Parathyroid adenoma (tissue), 2 donors: ENCODE measurements around the gene RCBTB2.

Source experiments
- H2AFZ ChIP-seq: fragments of 300-600 bp; sonication (generic); one replicate; pipeline ENCODE4 v1.7.0; 2017; ENCODE audit warnings: antibody characterized with exemption, mild to moderate bottlenecking
- H3K27ac ChIP-seq: fragments of 300-600 bp; sonication (generic); one replicate; pipeline ENCODE4 v1.7.0; 2017
- H3K27me3 ChIP-seq: fragments of 300-600 bp; sonication (generic); one replicate; pipeline ENCODE4 v1.7.0; 2017; ENCODE audit warnings: low read length; ENCODE audit not compliant: control insufficient read depth, insufficient read depth
- H3K36me3 ChIP-seq: fragments of 300-600 bp; sonication (generic); one replicate; pipeline ENCODE4 v1.7.0; 2017; ENCODE audit warnings: low read length; ENCODE audit not compliant: control insufficient read depth, insufficient read depth
- H3K4me1 ChIP-seq: fragments of 300-600 bp; sonication (generic); one replicate; pipeline ENCODE4 v1.7.0; 2017; ENCODE audit warnings: control low read depth
- H3K4me2 ChIP-seq: fragments of 300-600 bp; sonication (generic); one replicate; pipeline ENCODE4 v1.7.0; 2017; ENCODE audit warnings: low read length
- H3K4me3 ChIP-seq: fragments of 300-600 bp; sonication (generic); one replicate; pipeline ENCODE4 v1.7.0; 2017; ENCODE audit warnings: low read depth, low read length
- H3K79me2 ChIP-seq: fragments of 300-600 bp; sonication (generic); one replicate; pipeline ENCODE4 v1.7.0; 2017; ENCODE audit warnings: control low read depth
- H3K9ac ChIP-seq: fragments of 300-600 bp; sonication (generic); one replicate; pipeline ENCODE4 v1.7.0; 2017; ENCODE audit warnings: mild to moderate bottlenecking
- H3K9me3 ChIP-seq: fragments of 300-600 bp; sonication (generic); one replicate; pipeline ENCODE4 v1.7.0; 2017; ENCODE audit warnings: low read length; ENCODE audit not compliant: control insufficient read depth
- TF ChIP-seq, protein P1 (sequence below): fragments of 300-600 bp; sonication (generic); IDR thresholded peaks from one replicate; pipeline ENCODE4 v1.7.0; 2017; ENCODE audit warnings: antibody characterized with exemption, mild to moderate bottlenecking
- donor health status: primary hyperparathyroidism.

The RCBTB2 gene

DNA sequence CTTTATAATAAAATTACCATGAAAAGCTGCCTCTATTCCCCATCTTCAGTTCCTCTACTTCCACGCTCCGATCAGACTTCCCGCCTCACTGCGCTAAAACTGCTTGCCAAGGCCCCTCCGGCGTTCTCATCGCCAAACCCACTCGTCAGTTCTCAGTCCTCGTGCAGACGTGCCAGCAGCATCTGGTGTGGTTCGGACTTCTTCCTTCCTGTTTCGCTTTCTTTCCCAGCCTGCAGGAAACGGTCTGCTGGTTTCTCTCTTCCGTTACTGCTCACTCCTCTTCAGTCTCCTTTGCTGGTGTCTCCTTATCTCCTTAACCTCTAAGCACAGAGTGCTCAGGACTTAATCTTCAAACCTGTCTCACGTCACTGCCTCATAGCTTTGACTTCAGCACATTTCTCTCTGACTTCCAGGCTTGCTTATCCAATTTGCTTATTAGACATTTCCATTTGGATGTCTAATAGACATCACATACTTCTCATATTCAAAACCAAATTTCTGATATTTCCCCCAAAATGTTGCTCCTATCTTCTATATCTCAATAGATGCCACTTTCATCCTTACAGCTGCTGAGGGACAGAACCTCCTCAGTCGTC, 40.3 kb downstream of the RCBTB2 start:
- peak overlapping the region; percentile 49 for H3K27ac ChIP-seq
- H2AFZ ChIP-seq, result no peak overlapping the region
- H3K9ac ChIP-seq, result no peak overlapping the region
- TF ChIP-seq, protein P1, sequence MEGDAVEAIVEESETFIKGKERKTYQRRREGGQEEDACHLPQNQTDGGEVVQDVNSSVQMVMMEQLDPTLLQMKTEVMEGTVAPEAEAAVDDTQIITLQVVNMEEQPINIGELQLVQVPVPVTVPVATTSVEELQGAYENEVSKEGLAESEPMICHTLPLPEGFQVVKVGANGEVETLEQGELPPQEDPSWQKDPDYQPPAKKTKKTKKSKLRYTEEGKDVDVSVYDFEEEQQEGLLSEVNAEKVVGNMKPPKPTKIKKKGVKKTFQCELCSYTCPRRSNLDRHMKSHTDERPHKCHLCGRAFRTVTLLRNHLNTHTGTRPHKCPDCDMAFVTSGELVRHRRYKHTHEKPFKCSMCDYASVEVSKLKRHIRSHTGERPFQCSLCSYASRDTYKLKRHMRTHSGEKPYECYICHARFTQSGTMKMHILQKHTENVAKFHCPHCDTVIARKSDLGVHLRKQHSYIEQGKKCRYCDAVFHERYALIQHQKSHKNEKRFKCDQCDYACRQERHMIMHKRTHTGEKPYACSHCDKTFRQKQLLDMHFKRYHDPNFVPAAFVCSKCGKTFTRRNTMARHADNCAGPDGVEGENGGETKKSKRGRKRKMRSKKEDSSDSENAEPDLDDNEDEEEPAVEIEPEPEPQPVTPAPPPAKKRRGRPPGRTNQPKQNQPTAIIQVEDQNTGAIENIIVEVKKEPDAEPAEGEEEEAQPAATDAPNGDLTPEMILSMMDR, result no peak
- H3K27me3 ChIP-seq, result no peaks in the 10 kb centered on the region
- H3K36me3 ChIP-seq, result no peaks in the 10 kb centered on the region
- H3K4me3 ChIP-seq, result no peak overlapping the region
- no peaks in the 10 kb centered on the region for H3K79me2 ChIP-seq
- H3K9me3 ChIP-seq, result no peaks in the 10 kb centered on the region
- no peaks in the 10 kb centered on the region for H3K4me1 ChIP-seq
- no peak overlapping the region for H3K4me2 ChIP-seq

DNA sequence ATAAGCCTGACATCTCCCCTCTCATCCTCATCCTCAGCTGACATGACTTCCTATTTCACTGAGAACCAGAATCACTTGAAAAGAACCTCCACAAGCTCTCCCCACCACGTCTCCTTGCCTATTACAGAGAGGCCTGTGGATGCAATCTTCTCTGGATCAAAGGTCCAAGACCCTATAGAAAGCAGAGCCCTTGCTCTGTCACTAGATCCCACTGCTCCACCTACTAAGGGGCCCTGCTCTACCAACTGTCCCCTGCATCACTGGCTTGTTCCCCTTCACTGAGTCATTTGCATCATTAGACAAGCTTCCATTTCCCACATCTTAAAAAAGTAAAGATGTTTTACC, 40.8 kb downstream of the RCBTB2 start:
- Histone ChIP-seq H3K4me2 (no peak overlapping the region), H3K79me2 (no peaks in the 10 kb centered on the region), H3K27ac (peak overlapping the region; percentile 47), H2AFZ (no peak overlapping the region), H3K4me1 (no peaks in the 10 kb centered on the region), H3K9me3 (no peaks in the 10 kb centered on the region), H3K4me3 (no peak overlapping the region), H3K36me3 (no peaks in the 10 kb centered on the region), H3K27me3 (no peaks in the 10 kb centered on the region), H3K9ac (no peak overlapping the region)
- TF ChIP-seq, protein P1, result no peak

DNA sequence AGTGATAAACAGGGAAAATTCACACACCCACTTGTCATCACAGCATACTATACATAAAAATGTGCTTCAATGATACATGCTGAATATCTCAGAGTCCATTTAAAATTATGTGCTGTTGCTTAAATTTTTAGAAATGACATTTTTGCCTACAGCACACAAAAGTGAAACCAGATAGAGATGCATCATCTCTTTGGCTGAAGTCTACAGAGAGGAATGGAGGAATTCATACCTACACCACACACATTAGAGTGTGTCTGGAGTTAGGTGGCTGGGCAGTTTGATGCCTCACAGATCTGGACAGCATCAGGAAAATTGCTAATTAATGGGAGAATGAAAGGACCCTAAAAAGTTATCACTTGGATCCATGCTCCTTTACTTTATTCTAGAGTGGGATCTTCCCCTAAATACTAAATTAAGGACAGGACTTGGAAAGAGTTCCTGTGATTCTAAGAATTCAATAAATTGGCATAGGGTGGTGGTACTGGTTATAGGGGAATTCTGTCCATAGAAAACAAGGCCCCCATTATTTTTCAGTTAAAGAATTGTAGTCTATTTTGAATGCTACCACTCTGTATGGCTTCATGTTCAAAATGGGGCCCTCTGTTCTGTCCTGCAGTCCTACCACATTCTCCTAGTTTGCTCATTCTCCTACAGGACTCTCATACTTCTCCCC, 41.3 kb downstream of the RCBTB2 start:
- H3K36me3 ChIP-seq, result no peaks in the 10 kb centered on the region
- no peak overlapping the region for H3K4me3 ChIP-seq
- no peaks in the 10 kb centered on the region for H3K4me1 ChIP-seq
- no peaks in the 10 kb centered on the region for H3K27me3 ChIP-seq
- no peak overlapping the region for H2AFZ ChIP-seq
- H3K27ac ChIP-seq, result peak overlapping the region; percentile 47
- H3K9ac ChIP-seq, result no peak overlapping the region
- no peak overlapping the region for H3K4me2 ChIP-seq
- TF ChIP-seq, protein P1, result no peak
- no peaks in the 10 kb centered on the region for H3K79me2 ChIP-seq
- H3K9me3 ChIP-seq, result no peaks in the 10 kb centered on the region

DNA sequence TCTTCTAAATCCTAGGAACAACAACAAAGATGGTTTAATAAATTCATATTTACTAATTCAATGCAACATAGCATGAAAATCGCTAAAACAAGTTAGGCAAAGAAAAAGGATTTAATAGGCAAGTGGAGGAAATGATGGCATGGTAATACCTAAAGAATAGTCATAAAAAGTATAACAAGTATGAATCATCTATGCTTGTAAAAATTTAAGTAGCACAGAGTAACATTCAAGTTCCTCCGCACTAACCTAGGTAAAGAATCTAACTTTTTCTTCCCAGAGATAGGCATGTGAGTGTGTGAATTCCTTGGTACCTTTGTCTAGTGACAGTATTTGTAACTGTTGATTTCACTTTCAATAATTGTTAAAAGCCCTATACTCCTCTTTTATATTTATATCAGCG, 42.6 kb downstream of the RCBTB2 start:
- Histone ChIP-seq H3K4me1 (no peaks in the 10 kb centered on the region), H3K36me3 (no peaks in the 10 kb centered on the region), H3K9me3 (no peaks in the 10 kb centered on the region), H3K4me2 (no peak overlapping the region), H3K27ac (no peak overlapping the region), H3K9ac (no peak overlapping the region), H3K27me3 (no peaks in the 10 kb centered on the region), H3K4me3 (no peak overlapping the region), H3K79me2 (no peaks in the 10 kb centered on the region), H2AFZ (no peak overlapping the region)
- TF ChIP-seq, protein P1, result no peak

DNA sequence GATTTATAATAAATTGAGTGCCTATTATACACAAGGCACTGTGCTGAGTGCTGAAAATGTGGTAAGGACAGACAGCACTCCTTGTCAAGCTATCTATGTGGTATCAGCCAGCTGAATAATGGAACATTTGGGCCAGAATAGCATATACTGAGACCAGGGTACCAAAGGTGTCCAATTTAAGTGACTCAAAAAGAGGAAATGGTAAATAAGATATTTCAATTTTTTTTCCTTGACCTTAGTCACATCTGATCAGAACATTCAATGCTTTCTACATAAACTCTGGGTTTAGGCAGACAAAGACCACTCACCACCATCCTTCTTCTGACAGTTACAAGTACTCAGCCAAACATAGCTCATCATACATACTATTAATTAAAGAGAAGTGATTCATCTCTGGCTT, 43.2 kb downstream of the RCBTB2 start:
- H3K9ac ChIP-seq, result no peak overlapping the region
- no peak overlapping the region for H3K4me3 ChIP-seq
- no peaks in the 10 kb centered on the region for H3K4me1 ChIP-seq
- no peaks in the 10 kb centered on the region for H3K27me3 ChIP-seq
- no peaks in the 10 kb centered on the region for H3K36me3 ChIP-seq
- H3K9me3 ChIP-seq, result no peaks in the 10 kb centered on the region
- TF ChIP-seq, protein P1, result no peak
- no peak overlapping the region for H3K4me2 ChIP-seq
- no peak overlapping the region for H3K27ac ChIP-seq
- no peaks in the 10 kb centered on the region for H3K79me2 ChIP-seq
- H2AFZ ChIP-seq, result no peak overlapping the region
